Psoas muscle (tissue), 8 donors: ENCODE results near the gene GRID2. TPM values are rescaled to one million over a fixed set of nuclear protein-coding genes. Genes with fewer than 3 reads are reported as not detected.

ENCODE experiments used
- ATAC-seq, 4 donors: fragments of 200-7000 bp; cut with Tn5 transposase; one replicate each; pipeline ENCODE4 v1.9.1; 2020; ENCODE audit warnings: moderate library complexity in 3 of 4, mild to moderate bottlenecking in 2 of 4
- DNase-seq, 2 donors: peaks; one replicate each; pipeline ENCODE4 v3.0.0-alpha.2; 2020
- H3K27ac ChIP-seq: fragments of 200-600 bp; one replicate; pipeline ENCODE4 v1.8.0; 2022
- H3K27me3 ChIP-seq, 3 donors: fragments of 200-600 bp in 1 of 3; one replicate each; pipeline versions ENCODE4 v1.6.1 to v1.8.0; 2013 to 2022; ENCODE audit warnings: low read length in 2 of 3, mild to moderate bottlenecking in 2 of 3, moderate library complexity in 1 of 3; ENCODE audit not compliant: insufficient read depth in 3 of 3
- H3K36me3 ChIP-seq, 2 donors: fragments of 200-600 bp in 1 of 2; one replicate each; pipeline versions ENCODE4 v1.6.1 to v1.8.0; 2013 to 2022; ENCODE audit warnings: low read depth in 1 of 2, mild to moderate bottlenecking in 1 of 2, moderate library complexity in 1 of 2; ENCODE audit not compliant: insufficient read depth in 1 of 2
- H3K4me1 ChIP-seq: fragments of 200-600 bp; one replicate; pipeline ENCODE4 v1.8.0; 2022
- H3K4me3 ChIP-seq: fragments of 200-600 bp; one replicate; pipeline ENCODE4 v1.8.0; 2022; ENCODE audit warnings: mild to moderate bottlenecking
- H3K9me3 ChIP-seq: fragments of 200-600 bp; one replicate; pipeline ENCODE4 v1.8.0; 2022
- CTCF ChIP-seq: fragments of 200-600 bp; IDR thresholded peaks from one replicate; pipeline ENCODE4 v1.8.0; 2022; ENCODE audit warnings: antibody characterized with exemption
- WGBS, 3 donors: extraction: QIAGEN DNeasy Blood & Tissue Kit; methylation state at CpG; one replicate each; pipeline versions ENCODE4 v1.1.6 to v1.1.7; 2013; 5-methylcytosine and 5-hydroxymethylcytosine counted together
- intact Hi-C, 2 donors: fragments of 100-400 bp; cut with DNase I; formaldehyde crosslinking; loops; one replicate each; pipeline versions ENCODE4 v1.11.0 to v1.14.2; 2022
- polyA plus RNA-seq, 3 donors: library from polyadenylated mRNA; stranded (reverse); fragments of 200-250 nt; gene quantifications; one replicate each; pipeline ENCODE4 v1.2.3, GENCODE V29; 2013
- total RNA-seq, 4 donors: library from RNA; stranded (reverse); fragmentation: NEBNext Ultra II Directional in 2 of 4; extraction: Animal tissue kit (Norgen Biotek cat#: 25700) in 2 of 4; gene quantifications; one replicate each; pipeline versions ENCODE4 v1.2.1 to v1.2.4, GENCODE V29; 2021 to 2023
- donor health status: healthy with polysubstance abuse.
- donor health status: DM: no; HTN: no; CAD: no; lungs with moderate emphysema.
- donor health status: Bipolar disorder and iron deficiency.
- donor health status: healthy.
- donor health status: DM: yes; HTN: yes; CAD: no.
- donor health status: DM: no; HTN: no; CAD: no.
- donor health status: DM: no; HTN: no; CAD: no.
- donor health status: DM: yes; HTN: yes; CAD: no.

Gene GRID2
- total and polyA plus RNA-seq, 7 donors, result not detected

GRCh38 chr4:92524131-92524530 lies 220.4 kb downstream of the GRID2 start:
- intact Hi-C loops, result no loop called here
- ATAC-seq, result no peak
- H3K9me3 ChIP-seq, result no peaks in the 10 kb centered on the region

GRCh38 chr4:92528541-92528940 lies 224.8 kb downstream of the GRID2 start:
- ATAC-seq (no peak), DNase-seq (no peak)
- H3K4me1 ChIP-seq, result no peaks in the 10 kb centered on the region
- TF ChIP-seq CTCF, result no peak
- intact Hi-C loops, result no loop called here
- no peaks in the 10 kb centered on the region for H3K27me3 ChIP-seq
- H3K27ac ChIP-seq, result no peak overlapping the region
- H3K9me3 ChIP-seq, result no peaks in the 10 kb centered on the region
- no peaks in the 10 kb centered on the region for H3K36me3 ChIP-seq
- WGBS, 3 donors, result 39 to 44% (median 43%) methylated on average over 4 of the region's 4 CpGs
- no peak overlapping the region for H3K4me3 ChIP-seq

More at GRCh38 chr4:92524131-92524530, 220.4 kb downstream of the GRID2 start:
- no peaks in the 10 kb centered on the region for H3K27me3 ChIP-seq
- no peak for TF ChIP-seq CTCF
- no peak overlapping the region for H3K4me3 ChIP-seq
- no peak overlapping the region for H3K27ac ChIP-seq
- H3K36me3 ChIP-seq, result no peaks in the 10 kb centered on the region
- H3K4me1 ChIP-seq, result no peaks in the 10 kb centered on the region
- no peak for DNase-seq

- Histone ChIP-seq H3K4me1 (no peaks in the 10 kb centered on the region), H3K27ac (no peak overlapping the region), H3K4me3 (no peak overlapping the region), H3K36me3 (no peaks in the 10 kb centered on the region), H3K9me3 (no peaks in the 10 kb centered on the region), H3K27me3 (no peaks in the 10 kb centered on the region)
- intact Hi-C loops, result no loop called here
- no peak for TF ChIP-seq CTCF
- ATAC-seq (no peak), DNase-seq (no peak)
- WGBS, 3 donors, result 85 to 91% (median 85%) methylated on average over 2 of the region's 2 CpGs
Measured at GRCh38 chr4:92529510-92529909, 225.7 kb downstream of the GRID2 start.

- Histone ChIP-seq H3K27ac (no peak overlapping the region), H3K4me1 (no peaks in the 10 kb centered on the region), H3K36me3 (no peaks in the 10 kb centered on the region), H3K9me3 (no peaks in the 10 kb centered on the region), H3K27me3 (no peaks in the 10 kb centered on the region), H3K4me3 (no peak overlapping the region)
- intact Hi-C loops, result no loop called here
- DNase-seq (no peak), ATAC-seq (no peak)
- 82 to 87% (median 86%) methylated on average over 12 of the region's 12 CpGs for WGBS, 3 donors
- TF ChIP-seq CTCF, result no peak
Measured at GRCh38 chr4:92535599-92535998, 231.8 kb downstream of the GRID2 start.

- Histone ChIP-seq H3K36me3 (no peaks in the 10 kb centered on the region), H3K27ac (no peak overlapping the region), H3K4me3 (no peak overlapping the region), H3K27me3 (no peaks in the 10 kb centered on the region), H3K9me3 (no peaks in the 10 kb centered on the region), H3K4me1 (no peaks in the 10 kb centered on the region)
- ATAC-seq (no peak), DNase-seq (no peak)
- no peak for TF ChIP-seq CTCF
- WGBS, 3 donors, result 63 to 73% (median 67%) methylated on average over 1 of the region's 1 CpG
- intact Hi-C loops, result no loop called here
Measured at GRCh38 chr4:92551616-92552015, 247.8 kb downstream of the GRID2 start.
